DMS53 treated with DMSO at 0.1 percent for 48 hours (cell line): ENCODE data around the gene NKAIN2.

Experiments used
- DNase-seq: peaks from one replicate; lab custom pipeline; 2025; ENCODE audit not compliant: unreplicated experiment; lab: John Stamatoyannopoulos, UW

NKAIN2 gene

GRCh38 chr6:124478906-124479305 lies 675.2 kb downstream of the NKAIN2 start:
- DNase-seq = no peak

GRCh38 chr6:124479991-124480430 lies 676.3 kb downstream of the NKAIN2 start:
- no peak for DNase-seq

DNA sequence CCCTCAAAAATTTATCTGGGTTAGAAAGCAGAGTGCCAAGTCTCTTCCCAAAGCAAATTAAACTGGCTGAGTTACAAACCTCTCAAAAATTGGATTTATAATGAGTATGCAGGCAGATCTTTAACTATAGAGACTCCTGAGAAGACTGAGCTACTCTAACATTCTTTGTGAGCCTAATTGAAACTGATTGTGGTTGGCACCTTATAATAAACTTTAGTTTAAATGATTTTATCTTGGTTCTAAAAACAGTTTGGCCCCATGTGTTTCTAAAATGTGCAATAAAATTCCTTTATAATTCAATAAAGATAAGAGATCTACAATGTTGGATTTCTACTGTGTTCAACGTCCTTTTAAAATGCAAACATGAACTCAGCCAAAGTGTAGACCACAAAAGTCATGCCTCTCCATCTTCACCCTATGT lies 678.4 kb downstream of the NKAIN2 start:
- no peak for DNase-seq

DNA sequence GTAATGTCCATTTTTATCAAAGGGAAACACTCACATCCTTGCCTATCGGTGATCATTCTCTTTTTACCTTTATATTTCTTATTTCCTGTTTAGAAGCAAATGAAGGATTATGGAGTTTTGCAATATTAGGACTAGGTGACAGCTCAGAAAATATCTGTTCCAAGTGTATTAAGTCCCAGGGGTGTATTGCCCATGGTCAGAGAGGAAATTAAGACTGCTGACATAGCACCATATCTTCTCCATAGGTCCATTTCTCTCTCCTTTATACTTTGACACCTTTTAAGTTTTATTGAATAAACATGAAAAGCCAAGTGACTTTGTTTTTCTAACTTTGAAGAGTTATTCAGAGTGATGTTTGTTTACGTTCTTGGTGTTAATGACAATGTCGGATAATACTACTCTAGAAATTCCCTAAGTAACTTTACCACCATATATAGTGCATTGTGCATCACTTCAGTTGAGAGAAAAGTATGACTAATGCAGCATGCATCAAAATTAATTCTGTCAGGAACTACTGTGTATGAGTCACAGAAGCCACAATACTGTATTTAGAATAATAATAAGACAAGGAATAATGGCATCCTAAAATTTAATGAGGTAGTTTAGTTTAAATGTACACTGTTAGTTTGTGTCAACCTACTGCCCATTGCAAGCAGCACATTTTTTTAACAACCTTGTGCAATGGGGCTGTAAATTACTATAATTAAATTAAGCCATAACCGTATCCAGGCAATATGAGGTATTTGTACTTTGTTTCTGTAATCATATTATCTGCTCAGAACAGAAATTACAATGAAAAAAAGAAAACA lies 684.2 kb downstream of the NKAIN2 start:
- peak; percentile 15 for DNase-seq

DNA sequence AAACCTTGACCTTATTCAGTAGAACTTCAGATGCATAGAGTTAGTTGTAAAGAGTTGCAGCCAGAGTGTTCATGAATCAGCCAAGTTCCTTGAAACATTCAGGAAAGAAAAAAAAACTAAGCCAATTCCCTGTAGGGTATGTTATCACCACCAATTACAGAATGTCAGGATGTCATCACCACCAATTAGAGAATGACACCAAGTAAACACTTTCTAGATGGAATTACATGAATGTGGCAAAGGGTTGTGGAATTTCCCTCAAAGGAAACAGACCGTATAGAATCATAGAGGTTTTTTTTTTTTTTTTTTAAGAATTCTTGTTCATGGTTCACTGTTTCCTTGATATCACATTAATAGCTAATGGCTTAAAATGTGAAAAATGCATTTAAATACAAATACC lies 686.5 kb downstream of the NKAIN2 start:
- no peak for DNase-seq

- no peak for DNase-seq
Observed at GRCh38 chr6:124493259-124493658, 689.6 kb downstream of the NKAIN2 start.

DNA sequence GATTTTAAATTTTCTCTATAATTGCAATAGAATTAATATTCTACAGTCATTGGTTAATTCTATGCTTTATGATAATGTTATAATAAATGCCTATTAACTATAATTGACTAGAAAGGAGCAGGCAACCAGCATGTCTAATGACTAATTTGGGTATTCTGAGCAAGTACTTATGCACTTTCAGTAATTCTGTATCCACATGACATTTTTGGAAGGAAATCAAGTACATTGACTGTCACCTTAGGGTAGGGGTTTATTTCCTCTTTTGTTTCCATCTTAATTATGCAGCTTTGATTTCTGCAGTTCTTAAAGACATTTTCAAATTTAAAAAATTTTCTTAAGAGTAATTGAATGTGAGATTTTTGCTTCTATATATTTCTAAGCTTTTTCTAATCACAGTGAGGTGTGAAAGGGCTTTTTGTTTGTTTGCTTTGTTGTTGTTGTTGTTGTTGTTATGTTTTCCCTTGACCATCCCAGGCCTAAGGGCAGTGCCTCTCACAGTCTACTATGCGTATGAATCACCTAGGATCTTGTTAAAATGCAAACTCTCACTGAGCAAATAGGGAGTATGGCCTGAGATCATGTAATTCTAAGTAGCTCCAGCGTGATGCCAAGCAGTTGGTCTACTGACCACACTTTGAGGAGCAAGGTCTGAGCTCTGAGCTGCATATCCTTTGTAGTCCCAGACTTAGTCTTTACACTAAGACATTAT lies 691.4 kb downstream of the NKAIN2 start:
- no peak for DNase-seq

- no peak for DNase-seq
Observed at GRCh38 chr6:124495665-124496190, 692.1 kb downstream of the NKAIN2 start.

- no peak for DNase-seq
Observed at GRCh38 chr6:124496334-124496733, 692.7 kb downstream of the NKAIN2 start.

DNA sequence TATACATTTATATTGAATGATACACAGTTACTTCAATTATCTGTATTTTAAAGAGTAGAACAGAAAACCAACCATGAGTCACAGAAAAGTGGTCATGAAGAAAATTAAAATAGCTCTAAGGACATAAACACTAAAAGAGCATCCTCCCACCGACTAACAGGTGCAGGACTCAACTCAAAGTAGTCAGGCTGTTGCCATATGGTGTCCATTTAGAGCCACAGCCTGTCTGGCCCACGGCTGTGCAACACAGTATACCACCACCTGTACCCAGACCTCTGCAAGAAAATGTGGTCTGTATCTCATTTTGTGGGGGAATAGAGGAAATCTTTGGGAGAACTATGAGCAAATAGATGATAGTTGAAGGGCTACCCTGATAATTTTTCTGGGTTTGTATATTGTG lies 708.8 kb downstream of the NKAIN2 start:
- DNase-seq = no peak

DNA sequence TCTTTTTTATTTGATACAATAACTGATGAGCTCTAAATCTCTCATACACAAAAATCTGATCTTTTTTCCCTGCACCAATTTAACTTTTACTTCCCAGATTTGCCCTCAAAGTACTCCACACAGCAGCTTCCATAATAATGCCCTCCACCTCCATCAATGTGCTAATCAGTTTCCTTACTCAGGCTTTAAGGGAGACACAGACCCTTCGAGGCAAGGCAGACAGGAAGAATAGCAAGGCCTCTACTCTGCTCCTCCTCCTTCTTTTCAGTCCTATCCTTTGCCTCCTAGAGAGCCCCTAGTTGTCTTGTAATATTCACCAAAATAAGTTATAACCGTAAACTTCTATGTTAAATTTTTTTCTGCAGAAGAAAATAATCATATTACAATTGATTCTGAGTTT lies 713.7 kb downstream of the NKAIN2 start:
- DNase-seq = no peak

GRCh38 chr6:124520514-124520913 lies 716.8 kb downstream of the NKAIN2 start:
- DNase-seq = no peak

DNA sequence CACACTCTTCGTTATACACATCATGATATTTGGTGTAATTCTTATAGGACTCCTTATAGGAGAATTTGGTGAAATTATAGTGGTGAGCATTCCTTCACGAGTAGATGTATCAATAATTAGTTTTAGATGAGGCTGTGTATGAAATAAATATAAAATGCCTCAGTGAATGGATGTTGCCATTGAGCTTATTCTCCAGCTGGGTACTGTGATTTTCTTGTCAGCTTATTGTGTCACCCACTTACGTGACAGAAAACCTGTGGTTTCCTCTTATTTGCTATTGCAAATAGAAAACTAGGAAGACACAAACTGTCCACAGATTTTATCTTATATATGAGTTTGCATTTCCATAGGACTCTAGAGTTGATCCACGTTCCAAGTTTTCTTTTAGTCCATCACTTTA lies 718.7 kb downstream of the NKAIN2 start:
- DNase-seq = no peak

GRCh38 chr6:124524491-124525200 lies 721.0 kb downstream of the NKAIN2 start:
- no peak for DNase-seq

GRCh38 chr6:124530926-124531325 lies 727.3 kb downstream of the NKAIN2 start:
- DNase-seq = no peak

GRCh38 chr6:124535299-124535698 lies 731.6 kb downstream of the NKAIN2 start:
- DNase-seq = no peak

- DNase-seq = no peak
Observed at GRCh38 chr6:124535746-124536145, 732.1 kb downstream of the NKAIN2 start.

GRCh38 chr6:124536157-124536841 lies 732.6 kb downstream of the NKAIN2 start:
- no peak for DNase-seq

DNA sequence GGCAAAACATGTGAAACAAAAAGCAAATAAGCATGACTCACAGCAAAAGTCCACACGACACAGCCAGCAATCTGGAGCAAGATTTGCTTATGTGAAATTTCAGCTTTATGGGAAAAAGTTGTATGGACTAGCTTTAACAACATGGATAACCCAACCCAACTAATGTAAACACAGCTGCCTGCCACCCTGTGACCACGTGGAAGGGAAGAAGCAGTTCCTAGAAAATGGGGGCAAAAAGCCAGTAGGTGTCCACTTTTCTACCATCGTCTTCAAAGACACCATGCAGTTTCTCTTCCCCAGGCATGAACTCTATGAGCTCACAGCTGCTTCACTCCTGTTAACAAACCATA lies 733.2 kb downstream of the NKAIN2 start:
- peak; percentile 19 for DNase-seq

- DNase-seq = no peak
Observed at GRCh38 chr6:124539096-124539495, 735.4 kb downstream of the NKAIN2 start.

- DNase-seq = no peak
Observed at GRCh38 chr6:124541573-124541972, 737.9 kb downstream of the NKAIN2 start.
